Spleen (tissue), 7 donors: Measurements from ENCODE around the gene TLE4.

Experiments
- CTCF ChIP-seq, 11 experiments: fragments of 200-600 bp in 7 of 11; fragments of 450-650 bp in 4 of 11; sonication (generic) in 4 of 11; IDR thresholded peaks in 8 of 11; conservative IDR thresholded peaks in 3 of 11; 1 replicate in 7 of 11; 2 replicates in 4 of 11; pipeline versions ENCODE4 v1.4.0 to v1.8.0; 2016 to 2021; ENCODE audit warnings: antibody characterized with exemption in 11 of 11, inconsistent platforms in 4 of 11, mild to moderate bottlenecking in 1 of 11
- POLR2A ChIP-seq, 3 donors: fragments of 450-650 bp; IDR thresholded peaks; one replicate each; pipeline ENCODE4 v1.5.1; 2017; ENCODE audit warnings: antibody characterized with exemption in 3 of 3, mild to moderate bottlenecking in 1 of 3
- POLR2AphosphoS5 ChIP-seq, 3 donors: sonication (generic); formaldehyde crosslinking; IDR thresholded peaks; one replicate each; pipeline ENCODE4 v1.5.1; 2017; ENCODE audit warnings: antibody characterized with exemption in 3 of 3
- donor health status: DM: no; HTN: no; CAD: no; lungs with moderate emphysema.
- donor health status: DM: no; HTN: no; CAD: no.
- donor health status: DM: no; HTN: no; CAD: no.

DNA sequence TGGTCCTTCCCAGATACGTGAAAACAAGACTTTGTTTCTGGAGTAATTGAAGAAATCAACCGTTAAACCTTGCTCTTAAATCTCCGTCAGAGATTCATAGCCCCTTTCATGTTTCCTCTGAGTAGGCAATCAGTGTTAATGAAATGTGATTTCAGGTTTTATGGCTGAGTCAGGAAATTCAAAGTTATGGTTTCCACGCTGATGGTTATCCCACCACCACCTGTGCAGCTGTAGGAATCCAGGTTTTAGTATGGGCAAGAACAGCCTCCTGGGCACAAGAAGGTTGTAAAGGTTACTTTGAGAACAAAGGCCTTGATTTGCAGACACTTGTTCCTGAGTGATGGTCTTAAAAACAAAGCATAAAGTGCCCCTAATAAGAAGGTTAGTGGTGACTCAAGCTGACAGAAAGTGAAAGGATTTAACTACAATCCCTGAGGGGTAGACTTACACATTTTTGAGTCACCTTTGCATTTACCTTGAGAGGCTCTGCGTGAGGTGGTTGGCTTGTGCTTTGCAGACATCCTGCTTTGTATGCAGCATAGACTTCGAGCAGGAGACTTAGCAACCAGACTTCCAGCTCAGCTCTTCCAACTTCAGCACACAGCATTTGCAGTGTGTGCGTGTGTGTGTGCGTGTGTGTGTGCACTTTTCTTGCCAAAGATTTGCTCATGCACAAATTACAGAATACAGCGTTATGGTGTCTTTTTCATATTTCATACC lies 159.6 kb downstream of the TLE4 start:
- no peak for TF ChIP-seq CTCF (IDR thresholded peaks at IDR 0.05 in 8 of 11, conservative IDR thresholded peaks at IDR 0.05 in 3 of 11)
- TF ChIP-seq POLR2AphosphoS5 (IDR thresholded peaks at IDR 0.05): no peak
- no peak for TF ChIP-seq POLR2A (IDR thresholded peaks at IDR 0.05)
